ENCODE results near the gene ZBTB7C. TPM values are rescaled to one million over a fixed set of nuclear protein-coding genes. Genes with fewer than 3 reads are reported as not detected.

The ZBTB7C gene
- total RNA-seq, 1 donor from 2014 or later = 0.57 TPM

- H3K9me3 Mint-ChIP-seq (ENCODE audit: low read depth) = no peaks in the 10 kb centered on the region
- no peak overlapping the region for H3K4me3 Mint-ChIP-seq (ENCODE audit: low read depth)
- peak overlapping the region; percentile 37 for H3K27ac Mint-ChIP-seq
- no peaks in the 10 kb centered on the region for H3K36me3 Mint-ChIP-seq (ENCODE audit: insufficient read depth)
- no peak for TF ChIP-seq CTCF (IDR thresholded peaks at IDR 0.05; ENCODE audit: unreplicated experiment)
- no peak for DNase-seq (ENCODE audit: low spot score, unreplicated experiment)
- peaks cover 10% of the 10 kb centered on the region for H3K27me3 Mint-ChIP-seq
- H3K4me1 Mint-ChIP-seq (ENCODE audit: low read depth) = peaks cover 6% of the 10 kb centered on the region
Observed at GRCh38 chr18:48308755-48309575, 100.2 kb downstream of the ZBTB7C start.

GRCh38 chr18:48308027-48308635 lies 101.1 kb downstream of the ZBTB7C start:
- Mint-ChIP-seq H3K27ac (no peak overlapping the region), H3K4me1 (ENCODE audit: low read depth) (peaks cover 6% of the 10 kb centered on the region), H3K36me3 (ENCODE audit: insufficient read depth) (no peaks in the 10 kb centered on the region), H3K27me3 (peaks cover 10% of the 10 kb centered on the region), H3K4me3 (ENCODE audit: low read depth) (no peak overlapping the region), H3K9me3 (ENCODE audit: low read depth) (no peaks in the 10 kb centered on the region)
- no peak for TF ChIP-seq CTCF (IDR thresholded peaks at IDR 0.05; ENCODE audit: unreplicated experiment)
- no peak for DNase-seq (ENCODE audit: low spot score, unreplicated experiment)

- no peaks in the 10 kb centered on the region for H3K9me3 Mint-ChIP-seq (ENCODE audit: low read depth)
- no peak overlapping the region for H3K4me3 Mint-ChIP-seq (ENCODE audit: low read depth)
- no peaks in the 10 kb centered on the region for H3K36me3 Mint-ChIP-seq (ENCODE audit: insufficient read depth)
- DNase-seq (ENCODE audit: low spot score, unreplicated experiment) = no peak
- H3K4me1 Mint-ChIP-seq (ENCODE audit: low read depth) = peaks cover 6% of the 10 kb centered on the region
- TF ChIP-seq CTCF (IDR thresholded peaks at IDR 0.05; ENCODE audit: unreplicated experiment) = no peak
- H3K27ac Mint-ChIP-seq = no peak overlapping the region
- peaks cover 12% of the 10 kb centered on the region for H3K27me3 Mint-ChIP-seq
Observed at GRCh38 chr18:48306838-48307237, 102.3 kb downstream of the ZBTB7C start.

GRCh38 chr18:48304906-48305693 lies 104.1 kb downstream of the ZBTB7C start:
- Mint-ChIP-seq H3K9me3 (ENCODE audit: low read depth) (no peaks in the 10 kb centered on the region), H3K36me3 (ENCODE audit: insufficient read depth) (no peaks in the 10 kb centered on the region), H3K27me3 (peaks cover 13% of the 10 kb centered on the region), H3K27ac (peak overlapping the region; percentile 77), H3K4me1 (ENCODE audit: low read depth) (peaks cover 10% of the 10 kb centered on the region), H3K4me3 (ENCODE audit: low read depth) (no peak overlapping the region)
- TF ChIP-seq CTCF (IDR thresholded peaks at IDR 0.05; ENCODE audit: unreplicated experiment) = no peak
- no peak for DNase-seq (ENCODE audit: low spot score, unreplicated experiment)

- H3K4me1 Mint-ChIP-seq (ENCODE audit: low read depth) = peaks cover 10% of the 10 kb centered on the region
- TF ChIP-seq CTCF (IDR thresholded peaks at IDR 0.05; ENCODE audit: unreplicated experiment) = no peak
- no peak for DNase-seq (ENCODE audit: low spot score, unreplicated experiment)
- peaks cover 13% of the 10 kb centered on the region for H3K27me3 Mint-ChIP-seq
- H3K4me3 Mint-ChIP-seq (ENCODE audit: low read depth) = no peak overlapping the region
- no peaks in the 10 kb centered on the region for H3K9me3 Mint-ChIP-seq (ENCODE audit: low read depth)
- no peak overlapping the region for H3K27ac Mint-ChIP-seq
- H3K36me3 Mint-ChIP-seq (ENCODE audit: insufficient read depth) = no peaks in the 10 kb centered on the region
Observed at GRCh38 chr18:48303883-48304282, 105.3 kb downstream of the ZBTB7C start.

Measured in progenitor cell of endocrine pancreas (in vitro differentiated cells).